ENCODE data around the gene UNC80. TPM values are rescaled to one million over a fixed set of nuclear protein-coding genes. Genes with fewer than 3 reads are reported as not detected.

UNC80 gene
- total RNA-seq, 1 experiment from 2014 or later: 0.48 TPM

- H3K27me3 Mint-ChIP-seq (ENCODE audit: low read depth): no peaks in the 10 kb centered on the region
- ChIA-PET POLR2A (no interaction called here), CTCF (interaction anchor here (1.6 kb wide), 1 partner anchor 23 kb away, joined by 7 read pairs; no protein-coding TSS in a partner anchor)
- ATAC-seq: no peak
- TF ChIP-seq ZNF423 (CRISPR knock-in tag; IDR thresholded peaks at IDR 0.05) (no peak), ZNF138 (CRISPR knock-in tag; conservative IDR thresholded peaks at IDR 0.05) (no peak), ZBTB43 (CRISPR knock-in tag; IDR thresholded peaks at IDR 0.05) (no peak)
- no peaks in the 10 kb centered on the region for H3K36me3 Mint-ChIP-seq
- no peak for DNase-seq (ENCODE audit: low spot score)
- 0 out of 2 replicates have a peak, but pooled peaks cover 6% of the 10 kb centered on the region for H3K9me3 Mint-ChIP-seq
- no peak overlapping the region for H3K27ac Mint-ChIP-seq
- no peaks in the 10 kb centered on the region for H3K4me1 Mint-ChIP-seq
- H3K4me3 Mint-ChIP-seq: no peak overlapping the region
These were observed 166.3 kb downstream of the UNC80 start for GRCh38 chr2:209937893-209938292.

GRCh38 chr2:209938906-209939305 lies 167.3 kb downstream of the UNC80 start:
- H3K27me3 Mint-ChIP-seq (ENCODE audit: low read depth): no peaks in the 10 kb centered on the region
- DNase-seq (ENCODE audit: low spot score) (no peak), ATAC-seq (no peak)
- ChIA-PET CTCF (interaction anchor here (0.8 to 1.6 kb wide), 2 partner anchors 22 to 487 kb away, joined by 3 to 7 read pairs; no protein-coding TSS in a partner anchor), POLR2A (no interaction called here)
- no peak overlapping the region for H3K27ac Mint-ChIP-seq
- no peak overlapping the region for H3K4me3 Mint-ChIP-seq
- peaks cover 6% of the 10 kb centered on the region for H3K4me1 Mint-ChIP-seq
- H3K9me3 Mint-ChIP-seq: 0 out of 2 replicates have a peak, but pooled peaks cover 6% of the 10 kb centered on the region
- H3K36me3 Mint-ChIP-seq: no peaks in the 10 kb centered on the region
- no peak for TF ChIP-seq CBFB (CRISPR knock-in tag; IDR thresholded peaks at IDR 0.05; ENCODE audit: low read depth)
- TF ChIP-seq MAX (CRISPR knock-in tag; IDR thresholded peaks at IDR 0.05): no peak
- TF ChIP-seq FOXK1 (CRISPR knock-in tag; IDR thresholded peaks at IDR 0.05): no peak
- TF ChIP-seq MYBL2 (CRISPR knock-in tag; IDR thresholded peaks at IDR 0.05): no peak
- no peak for TF ChIP-seq SP1 (CRISPR knock-in tag; conservative IDR thresholded peaks at IDR 0.05)
- TF ChIP-seq ZNF219 (CRISPR knock-in tag; IDR thresholded peaks at IDR 0.05; ENCODE audit: borderline replicate concordance): no peak
- no peak for TF ChIP-seq AFF4 (CRISPR knock-in tag; IDR thresholded peaks at IDR 0.05; ENCODE audit: borderline replicate concordance)
- no peak for TF ChIP-seq GABPB1 (CRISPR knock-in tag; IDR thresholded peaks at IDR 0.05)

- no peak overlapping the region for H3K27ac Mint-ChIP-seq
- CTCF ChIA-PET: no interaction called here
- no peaks in the 10 kb centered on the region for H3K36me3 Mint-ChIP-seq
- TF ChIP-seq NFE2L1 (CRISPR knock-in tag; IDR thresholded peaks at IDR 0.05) (no peak), AR (CRISPR knock-in tag; IDR thresholded peaks at IDR 0.05) (no peak), E2F1 (CRISPR knock-in tag; IDR thresholded peaks at IDR 0.05) (no peak), ZNF396 (CRISPR knock-in tag; IDR thresholded peaks at IDR 0.05; ENCODE audit: borderline replicate concordance) (no peak), NR3C1 (CRISPR knock-in tag; conservative IDR thresholded peaks at IDR 0.05; ENCODE audit: low read depth) (no peak), ZNF423 (CRISPR knock-in tag; IDR thresholded peaks at IDR 0.05) (no peak), STAT6 (CRISPR knock-in tag; conservative IDR thresholded peaks at IDR 0.05; ENCODE audit: low read depth) (no peak)
These were observed 169.3 kb downstream of the UNC80 start for GRCh38 chr2:209940936-209941335.

More at GRCh38 chr2:209940936-209941335, 169.3 kb downstream of the UNC80 start:
- H3K4me3 Mint-ChIP-seq: no peak overlapping the region
- ATAC-seq: no peak
- 0 out of 2 replicates have a peak, but pooled peaks cover 6% of the 10 kb centered on the region for H3K9me3 Mint-ChIP-seq
- no peaks in the 10 kb centered on the region for H3K27me3 Mint-ChIP-seq (ENCODE audit: low read depth)
- peaks cover 6% of the 10 kb centered on the region for H3K4me1 Mint-ChIP-seq
- POLR2A ChIA-PET: no interaction called here
- no peak for DNase-seq (ENCODE audit: low spot score)

All from WTC11 (cell line).